K562 (cell line): ENCODE measurements around the gene ZNF865. TPM values are rescaled to one million over a fixed set of nuclear protein-coding genes. Genes with fewer than 3 reads are reported as not detected.

ENCODE experiments used
- ATAC-seq: fragments of 200-7000 bp; cut with Tn5 transposase; 3 replicates; pipeline ENCODE4 v1.9.1; 2020; ENCODE audit warnings: moderate library complexity
- BruUV-seq: library from RNA; stranded (reverse); fragments of 400-500 nt; replicated peaks from 2 replicates; lab custom pipeline; 2021; lab: Mats Ljungman, UMichigan
- CTCF ChIA-PET: fragments of 300-600 bp; formaldehyde crosslinking; extraction: SDS; loops from one replicate; lab custom pipeline; 2021; ENCODE audit warnings: low intra/inter-chr PET ratio; lab: Yijun Ruan, JAX
- POLR2A ChIA-PET: fragments of 300-600, 350-650 bp; sonication (Branson Sonifier 250); formaldehyde crosslinking; extraction: SDS; loops from one replicate; lab custom pipeline; 2021; ENCODE audit warnings: antibody characterized with exemption, inconsistent platforms; lab: Yijun Ruan, JAX
- DNase-seq, 4 experiments: peaks; one replicate each; pipeline versions ENCODE4 v3.0.0 to v3.0.0-alpha.2; 2011 to 2018; ENCODE audit warnings: low spot score in 3 of 4, mixed read lengths in 3 of 4; ENCODE audit errors: extremely low read depth in 1 of 4
- FAIRE-seq: peaks from 2 replicates; lab custom pipeline; 2011; peaks lifted over from hg19 to GRCh38; lab: Jason Lieb, UNC
- H2AFZ ChIP-seq: 2 replicates; pipeline ENCODE4 v1.6.0; 2011; ENCODE audit warnings: low read depth, low read length, control low read depth, inconsistent platforms
- H3K27ac ChIP-seq: fragments of 200-600 bp; 3 replicates; pipeline ENCODE4 v1.8.0; 2011; ENCODE audit warnings: low read depth, mild to moderate bottlenecking, control low read depth, inconsistent platforms, low read length, moderate library complexity, mixed read lengths; ENCODE audit errors: extremely low read depth
- H3K27me3 ChIP-seq, 2 experiments: fragments of 300-600 bp in 1 of 2; 2 replicates in 1 of 2; 3 replicates in 1 of 2; pipeline versions ENCODE4 v1.6.0 to v1.8.0; 2011; ENCODE audit warnings: inconsistent platforms in 2 of 2, low read length in 2 of 2, mild to moderate bottlenecking in 1 of 2, mixed read lengths in 1 of 2, moderate library complexity in 1 of 2; ENCODE audit not compliant: control insufficient read depth in 2 of 2, insufficient read depth in 2 of 2
- H3K36me3 ChIP-seq: fragments of 300-600 bp; 3 replicates; pipeline ENCODE4 v1.8.0; 2011; ENCODE audit warnings: mild to moderate bottlenecking, low read length, inconsistent platforms; ENCODE audit not compliant: control insufficient read depth, insufficient read depth
- H3K4me1 ChIP-seq, 2 experiments: fragments of 200-600 bp in 1 of 2; replicated peaks in 1 of 2; 2 replicates in 1 of 2; 3 replicates in 1 of 2; pipeline versions ENCODE4 v1.5.1 to v1.8.0; 2011; ENCODE audit warnings: inconsistent platforms in 2 of 2, low read length in 2 of 2, mild to moderate bottlenecking in 1 of 2, mixed read lengths in 1 of 2, moderate library complexity in 1 of 2; ENCODE audit not compliant: control insufficient read depth in 2 of 2, insufficient read depth in 2 of 2
- H3K4me2 ChIP-seq: 2 replicates; pipeline ENCODE4 v1.6.1; 2011; ENCODE audit warnings: low read length, control low read depth, inconsistent platforms, mixed read lengths; ENCODE audit not compliant: insufficient read depth
- H3K4me3 ChIP-seq: fragments of 200-600 bp; sonication (generic), shearing (Covaris generic); 2 replicates; pipeline ENCODE4 v1.5.1; 2016; ENCODE audit warnings: control low read depth, inconsistent platforms
- H3K79me2 ChIP-seq: fragments of 200-600 bp; 3 replicates; pipeline ENCODE4 v1.8.0; 2011; ENCODE audit warnings: low read length, inconsistent platforms; ENCODE audit not compliant: control insufficient read depth, insufficient read depth
- H3K9ac ChIP-seq, 2 experiments: 2 replicates each; pipeline versions ENCODE4 v1.6.0 to v1.6.1; 2011; ENCODE audit warnings: low read depth in 2 of 2, low read length in 2 of 2, control low read depth in 1 of 2, inconsistent platforms in 1 of 2, mild to moderate bottlenecking in 1 of 2, mixed read lengths in 1 of 2; ENCODE audit not compliant: insufficient read depth in 1 of 2
- H3K9me1 ChIP-seq: one replicate; pipeline ENCODE4 v1.6.0; 2011; ENCODE audit warnings: inconsistent platforms, mild to moderate bottlenecking, low read length, moderate library complexity; ENCODE audit not compliant: control insufficient read depth, insufficient read depth
- H3K9me3 ChIP-seq: replicated peaks from 2 replicates; pipeline ENCODE4 v1.5.1; 2011; ENCODE audit warnings: low read depth, low read length, inconsistent platforms; ENCODE audit not compliant: control insufficient read depth, insufficient read depth
- H4K20me1 ChIP-seq: replicated peaks from 2 replicates; pipeline ENCODE4 v1.6.1; 2011; ENCODE audit warnings: low read length, inconsistent platforms, mixed read lengths; ENCODE audit not compliant: control insufficient read depth, insufficient read depth
- ADNP ChIP-seq: fragments of 200-800 bp; sonication (Bioruptor generic); IDR thresholded peaks from 2 replicates; pipeline ENCODE4 v1.6.1; 2016; ENCODE audit warnings: missing genetic modification characterization, missing compliant biosample characterization
- BCL6 ChIP-seq: fragments of 250-450 bp; sonication (Bioruptor Pico); IDR thresholded peaks from 2 replicates; pipeline ENCODE4 v1.4.0; 2020
- NR4A1 ChIP-seq, 2 experiments: fragments of 250-450 bp in 1 of 2; fragments of 450-650 bp in 1 of 2; sonication (Bioruptor Pico) in 1 of 2; IDR thresholded peaks; 2 replicates each; pipeline versions ENCODE4 v1.4.0 to v1.6.1; 2016 to 2020; ENCODE audit warnings: mild to moderate bottlenecking in 2 of 2, missing compliant biosample characterization in 1 of 2, missing genetic modification characterization in 1 of 2, moderate library complexity in 1 of 2
- RBM14 ChIP-seq: fragments of 200-400 bp; formaldehyde crosslinking; IDR thresholded peaks from 2 replicates; pipeline ENCODE4 v1.6.1; 2018; ENCODE audit warnings: low read depth, mild to moderate bottlenecking, low read length, moderate library complexity, borderline replicate concordance; ENCODE audit not compliant: insufficient read depth
- ZFPM2 ChIP-seq: fragments of 250-450 bp; sonication (Bioruptor Pico); IDR thresholded peaks from 2 replicates; pipeline ENCODE4 v1.5.1; 2022; ENCODE audit warnings: mild to moderate bottlenecking
- ZKSCAN1 ChIP-seq: fragments of 150-350 bp; IDR thresholded peaks from 2 replicates; pipeline ENCODE4 v1.6.1; 2016; ENCODE audit warnings: low read depth, low read length
- ZNF316 ChIP-seq: fragments of 450-650 bp; IDR thresholded peaks from 2 replicates; pipeline ENCODE4 v1.6.1; 2016
- WGBS: fragments of 100-300 bp; shearing (Covaris generic); methylation state at CpG from one replicate; pipeline ENCODE4 v1.1.6; 2016; ENCODE audit warnings: low coverage, mixed read lengths; ENCODE audit not compliant: insufficient coverage; ENCODE audit errors: missing lambda C conversion rate; 5-methylcytosine and 5-hydroxymethylcytosine counted together
- in situ Hi-C: fragments of 300-500 bp; cut with MboI; formaldehyde crosslinking; loops from 4 replicates; pipeline ENCODE4 v1.15.0; 2018; ENCODE audit warnings: inconsistent platforms, mixed read lengths
- intact Hi-C: fragments of 100-400 bp; cut with micrococcal nuclease; formaldehyde crosslinking; loops from 2 replicates; pipeline ENCODE4 v1.14.2; 2022
- polyA plus RNA-seq, 8 experiments: library from polyadenylated mRNA; depleted of rRNA in 4 of 8; stranded (reverse) in 5 of 8; unstranded in 3 of 8; fragments of >200 nt; fragmentation: Nextera tagmentation in 2 of 8; fragmentation: Illumina TruSeq in 1 of 8; extraction: Ambion mirVana in 2 of 8; extraction: Trizol in 1 of 8; gene quantifications; 2 replicates each; pipeline versions ENCODE4 v1.2.1 to v1.2.3, GENCODE V29; 2011 to 2014; ENCODE audit warnings: inconsistent platforms in 1 of 8, missing spikeins in 1 of 8
- total RNA-seq, 7 experiments: library from RNA; depleted of rRNA in 6 of 7; stranded (reverse); fragments of >200 nt in 6 of 7; fragmentation: Illumina TruSeq in 2 of 7; extraction: Trizol in 2 of 7; gene quantifications; 2 replicates each; pipeline versions ENCODE4 v1.2.1 to v1.2.3, GENCODE V29; 2011 to 2021; ENCODE audit warnings: low replicate concordance in 1 of 7
- TF ChIP-seq, protein P1 (sequence below): sonication (generic); formaldehyde crosslinking; IDR thresholded peaks from 2 replicates; pipeline ENCODE4 v1.8.1; 2023; ENCODE audit warnings: mild to moderate bottlenecking, missing genetic modification reagents
- TF ChIP-seq, protein P2 (sequence below): sonication (generic); formaldehyde crosslinking; IDR thresholded peaks from 2 replicates; pipeline ENCODE4 v1.8.0; 2022; ENCODE audit warnings: mild to moderate bottlenecking, missing genetic modification reagents

The ZNF865 gene
- total and polyA plus RNA-seq, 9 of the 15 experiments (the other 6 are each of a cell fraction or from before 2014, with no cell fraction given), result 0.40 to 18.8 (median 1.6) TPM; not detected in 2

DNA sequence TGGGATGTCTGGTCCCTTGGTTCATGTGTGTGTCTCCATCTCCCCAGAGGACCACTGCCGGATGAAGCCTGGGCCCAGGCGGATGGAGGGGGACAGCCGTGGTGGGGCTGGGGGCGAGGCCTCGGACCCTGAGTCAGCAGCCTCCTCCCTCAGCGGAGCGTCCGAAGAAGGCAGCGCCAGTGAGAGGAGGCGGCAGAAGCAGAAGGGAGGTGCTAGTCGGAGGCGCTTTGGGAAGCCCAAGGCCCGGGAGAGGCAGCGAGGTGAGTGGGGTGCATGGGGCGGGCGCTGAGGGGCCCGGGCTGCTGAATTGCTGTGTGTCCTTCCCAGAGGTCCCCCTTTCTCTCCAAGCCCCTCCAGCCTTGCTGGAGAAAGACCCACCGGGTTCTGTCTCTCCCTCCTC, 45.8 kb downstream of the ZNF865 start (continued):
- TF ChIP-seq ADNP (no peak), ZNF316 (no peak)
- TF ChIP-seq, protein P1, sequence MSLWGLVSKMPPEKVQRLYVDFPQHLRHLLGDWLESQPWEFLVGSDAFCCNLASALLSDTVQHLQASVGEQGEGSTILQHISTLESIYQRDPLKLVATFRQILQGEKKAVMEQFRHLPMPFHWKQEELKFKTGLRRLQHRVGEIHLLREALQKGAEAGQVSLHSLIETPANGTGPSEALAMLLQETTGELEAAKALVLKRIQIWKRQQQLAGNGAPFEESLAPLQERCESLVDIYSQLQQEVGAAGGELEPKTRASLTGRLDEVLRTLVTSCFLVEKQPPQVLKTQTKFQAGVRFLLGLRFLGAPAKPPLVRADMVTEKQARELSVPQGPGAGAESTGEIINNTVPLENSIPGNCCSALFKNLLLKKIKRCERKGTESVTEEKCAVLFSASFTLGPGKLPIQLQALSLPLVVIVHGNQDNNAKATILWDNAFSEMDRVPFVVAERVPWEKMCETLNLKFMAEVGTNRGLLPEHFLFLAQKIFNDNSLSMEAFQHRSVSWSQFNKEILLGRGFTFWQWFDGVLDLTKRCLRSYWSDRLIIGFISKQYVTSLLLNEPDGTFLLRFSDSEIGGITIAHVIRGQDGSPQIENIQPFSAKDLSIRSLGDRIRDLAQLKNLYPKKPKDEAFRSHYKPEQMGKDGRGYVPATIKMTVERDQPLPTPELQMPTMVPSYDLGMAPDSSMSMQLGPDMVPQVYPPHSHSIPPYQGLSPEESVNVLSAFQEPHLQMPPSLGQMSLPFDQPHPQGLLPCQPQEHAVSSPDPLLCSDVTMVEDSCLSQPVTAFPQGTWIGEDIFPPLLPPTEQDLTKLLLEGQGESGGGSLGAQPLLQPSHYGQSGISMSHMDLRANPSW (CRISPR knock-in tag), result no peak
- TF ChIP-seq, all 486 proteins: peak for 0

DNA sequence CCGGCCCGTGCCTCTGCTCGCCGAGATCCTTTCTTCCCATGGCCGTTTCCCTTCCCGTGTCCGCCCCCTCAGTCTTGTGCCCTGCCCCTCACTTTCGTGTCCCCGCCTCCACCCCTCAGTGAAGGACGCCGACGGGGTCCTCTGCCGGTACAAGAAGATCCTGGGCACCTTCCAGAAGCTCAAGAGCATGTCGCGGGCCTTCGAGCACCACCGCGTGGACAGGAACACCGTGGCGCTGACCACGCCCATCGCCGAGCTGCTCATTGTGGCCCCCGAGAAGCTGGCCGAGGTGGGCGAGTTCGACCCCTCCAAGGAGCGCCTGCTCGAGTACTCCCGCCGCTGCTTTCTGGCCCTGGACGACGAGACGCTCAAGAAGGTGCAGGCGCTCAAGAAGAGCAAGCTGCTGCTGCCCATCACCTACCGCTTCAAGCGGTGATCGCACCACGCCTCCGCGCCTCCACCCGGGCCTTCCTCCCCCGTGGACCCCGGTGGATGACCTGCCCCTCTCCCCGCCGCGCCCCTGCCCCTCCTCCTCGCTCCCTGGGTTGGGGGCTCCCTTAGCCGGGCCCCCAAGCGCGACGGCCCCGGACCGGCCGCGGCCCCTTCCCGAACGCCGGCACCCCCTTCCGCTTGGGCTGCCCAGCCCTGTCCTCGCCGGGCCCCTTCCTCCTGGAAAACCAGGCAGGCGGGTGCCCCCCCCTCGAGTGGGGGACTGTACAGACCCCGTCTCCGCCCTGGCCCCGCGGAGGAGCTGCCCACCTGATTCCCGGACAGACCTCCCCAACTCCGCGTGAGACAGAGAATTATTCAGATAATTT, 47.1 kb downstream of the ZNF865 start:
- Histone ChIP-seq H3K36me3 (peaks cover 47% of the 10 kb centered on the region), H3K27ac (peak overlapping the region; percentile 100; the same call in 1 of the 3 replicates), H3K79me2 (peaks cover 49% of the 10 kb centered on the region), H3K27me3 (no peaks in the 10 kb centered on the region), H3K9me1 (no peaks in the 10 kb centered on the region), H3K9ac (peak overlapping the region in 1 of 2 experiments; percentile 99; a peak in 2 of 4 replicates), H3K4me3 (no peak overlapping the region), H3K4me2 (no peak overlapping the region), H4K20me1 (peaks cover 17% of the 10 kb centered on the region), H3K9me3 (no peaks in the 10 kb centered on the region), H2AFZ (no peak overlapping the region), H3K4me1 (peaks cover 18 to 70% of the 10 kb centered on the region in 2 experiments; a peak in 4 of 5 replicates)
- FAIRE-seq (no peak), ATAC-seq (no peak), DNase-seq (no peak)
- BruUV-seq, result no TSS peak
- CTCF ChIA-PET, result interaction anchor here (0.6 to 2.8 kb wide), 3 partner anchors 20 to 445 kb away, joined by 3 to 27 read pairs (median 12); no protein-coding TSS in a partner anchor
- in situ Hi-C loops (no loop called here), intact Hi-C loops (no loop called here)
- WGBS, result 96% methylated on average over 9 of the region's 71 CpGs
- POLR2A ChIA-PET, result interaction anchor here (0.7 kb wide), 1 partner anchor 20 kb away, joined by 3 read pairs; no protein-coding TSS in a partner anchor
- 0 out of 2 replicates have a peak, but pooled peaks have one; percentile 26 for TF ChIP-seq RBM14
- TF ChIP-seq ZFPM2, result no peak
- no peak for TF ChIP-seq ZKSCAN1
- no peak for TF ChIP-seq BCL6 (CRISPR knock-in tag)
- TF ChIP-seq, protein P2, sequence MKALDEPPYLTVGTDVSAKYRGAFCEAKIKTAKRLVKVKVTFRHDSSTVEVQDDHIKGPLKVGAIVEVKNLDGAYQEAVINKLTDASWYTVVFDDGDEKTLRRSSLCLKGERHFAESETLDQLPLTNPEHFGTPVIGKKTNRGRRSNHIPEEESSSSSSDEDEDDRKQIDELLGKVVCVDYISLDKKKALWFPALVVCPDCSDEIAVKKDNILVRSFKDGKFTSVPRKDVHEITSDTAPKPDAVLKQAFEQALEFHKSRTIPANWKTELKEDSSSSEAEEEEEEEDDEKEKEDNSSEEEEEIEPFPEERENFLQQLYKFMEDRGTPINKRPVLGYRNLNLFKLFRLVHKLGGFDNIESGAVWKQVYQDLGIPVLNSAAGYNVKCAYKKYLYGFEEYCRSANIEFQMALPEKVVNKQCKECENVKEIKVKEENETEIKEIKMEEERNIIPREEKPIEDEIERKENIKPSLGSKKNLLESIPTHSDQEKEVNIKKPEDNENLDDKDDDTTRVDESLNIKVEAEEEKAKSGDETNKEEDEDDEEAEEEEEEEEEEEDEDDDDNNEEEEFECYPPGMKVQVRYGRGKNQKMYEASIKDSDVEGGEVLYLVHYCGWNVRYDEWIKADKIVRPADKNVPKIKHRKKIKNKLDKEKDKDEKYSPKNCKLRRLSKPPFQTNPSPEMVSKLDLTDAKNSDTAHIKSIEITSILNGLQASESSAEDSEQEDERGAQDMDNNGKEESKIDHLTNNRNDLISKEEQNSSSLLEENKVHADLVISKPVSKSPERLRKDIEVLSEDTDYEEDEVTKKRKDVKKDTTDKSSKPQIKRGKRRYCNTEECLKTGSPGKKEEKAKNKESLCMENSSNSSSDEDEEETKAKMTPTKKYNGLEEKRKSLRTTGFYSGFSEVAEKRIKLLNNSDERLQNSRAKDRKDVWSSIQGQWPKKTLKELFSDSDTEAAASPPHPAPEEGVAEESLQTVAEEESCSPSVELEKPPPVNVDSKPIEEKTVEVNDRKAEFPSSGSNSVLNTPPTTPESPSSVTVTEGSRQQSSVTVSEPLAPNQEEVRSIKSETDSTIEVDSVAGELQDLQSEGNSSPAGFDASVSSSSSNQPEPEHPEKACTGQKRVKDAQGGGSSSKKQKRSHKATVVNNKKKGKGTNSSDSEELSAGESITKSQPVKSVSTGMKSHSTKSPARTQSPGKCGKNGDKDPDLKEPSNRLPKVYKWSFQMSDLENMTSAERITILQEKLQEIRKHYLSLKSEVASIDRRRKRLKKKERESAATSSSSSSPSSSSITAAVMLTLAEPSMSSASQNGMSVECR (CRISPR knock-in tag), result 0 out of 2 replicates have a peak, but pooled peaks have one; percentile 20
- TF ChIP-seq NR4A1 (CRISPR knock-in tag; IDR thresholded peaks at IDR 0.05), result no peak
- no peak for TF ChIP-seq NR4A1 (tag; IDR thresholded peaks at IDR 0.05)
